ENCODE data around the gene ABCF2.

ABCF2 gene

GRCh38 chr7:151173386-151174245, 53.4 kb downstream of the ABCF2 start:
- DNase-seq (ENCODE audit: low read depth) = no peak

- DNase-seq (ENCODE audit: low read depth) = peak; percentile 71
Observed at GRCh38 chr7:151172273-151173141, 54.5 kb downstream of the ABCF2 start.

GRCh38 chr7:151168787-151169162, 58.2 kb downstream of the ABCF2 start:
- no peak for DNase-seq (ENCODE audit: low read depth)

- DNase-seq (ENCODE audit: low read depth) = peak; percentile 51
Observed at GRCh38 chr7:151168003-151168786, 58.8 kb downstream of the ABCF2 start.

GRCh38 chr7:151167197-151167961, 59.6 kb downstream of the ABCF2 start, which contains the start of gene GBX1:
Gene GBX1, minus strand, starts transcription at chr7:151167694. Its CDS starts 146 bp downstream, at chr7:151167548.
- no peak for DNase-seq (ENCODE audit: low read depth)

DNA sequence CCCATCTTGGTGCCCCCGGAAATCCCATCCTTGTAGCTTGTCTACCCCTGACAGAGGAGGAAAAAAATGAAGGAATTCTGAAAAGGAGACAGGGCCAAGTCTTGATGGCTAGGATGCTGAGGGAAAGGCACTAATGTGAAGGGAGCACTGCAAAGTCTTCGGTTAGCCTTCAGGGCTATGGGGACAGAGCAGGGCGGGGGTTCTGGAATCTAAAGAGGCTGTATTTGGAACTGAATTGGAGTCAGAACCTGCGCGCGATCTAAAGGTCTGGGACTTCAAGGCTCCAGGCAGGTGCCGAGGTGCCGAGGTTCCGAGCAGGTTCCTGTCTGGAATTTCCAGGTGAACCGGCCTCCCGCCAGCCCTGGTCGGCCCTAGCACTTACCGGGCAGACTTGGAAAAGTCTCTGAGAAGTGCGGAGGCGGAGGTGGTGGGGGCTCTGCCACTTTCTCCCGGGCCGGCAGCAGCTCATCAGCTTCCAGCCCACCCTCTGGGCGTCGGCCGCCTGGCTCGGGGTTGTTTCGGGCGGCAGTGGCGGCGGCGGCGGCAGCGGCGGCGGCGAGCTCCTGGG, 60.3 kb downstream of the ABCF2 start:
- no peak for DNase-seq (ENCODE audit: low read depth)

Measured in stimulated activated CD8-positive, alpha-beta memory T cell treated with anti-CD3 and anti-CD28 coated beads, Interleukin-15, amount 100 ng/mL, for 24 hours (primary cell).